ENCODE data around the gene PSME4. TPM values are rescaled to one million over a fixed set of nuclear protein-coding genes. Genes with fewer than 3 reads are reported as not detected.

The PSME4 gene
- total RNA-seq, 1 experiment from 2014 or later, result 87.4 TPM

DNA sequence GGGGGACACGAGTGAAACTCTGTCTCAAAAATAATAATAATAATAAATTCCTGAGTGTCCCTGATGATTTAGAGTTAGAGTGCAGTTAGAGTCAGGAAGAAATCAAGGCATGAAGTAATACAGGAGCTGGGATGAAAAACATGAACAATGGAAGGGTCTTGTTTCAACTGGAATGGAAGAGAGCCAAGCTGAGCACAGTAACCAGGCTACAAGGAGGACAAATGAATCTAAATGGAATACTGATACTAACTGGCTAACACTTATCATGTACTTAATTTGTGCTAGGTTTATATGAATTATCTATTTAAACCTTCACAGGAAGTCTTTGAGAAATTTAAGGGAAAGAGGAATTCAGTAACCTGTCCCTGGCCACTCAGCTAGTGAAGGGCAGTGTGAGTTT lies 38.8 kb upstream of the PSME4 start:
- Mint-ChIP-seq H3K27me3 (ENCODE audit: low read depth) (no peaks in the 10 kb centered on the region), H3K9me3 (no peaks in the 10 kb centered on the region), H3K27ac (peak overlapping the region in 1 of 3 experiments; percentile 2; a peak in 1 of 7 replicates), H3K4me1 (no peaks in the 10 kb centered on the region), H3K36me3 (ENCODE audit: insufficient read depth in 1 of 3, low read depth in 3 of 3) (peaks cover 0 to 4% (median 0%) of the 10 kb centered on the region in 3 experiments; a peak in 1 of 7 replicates), H3K4me3 (no peak overlapping the region)
- H3K4me1 ChIP-seq (ENCODE audit: insufficient read depth, low read length), result no peaks in the 10 kb centered on the region
- no peak overlapping the region for H2BK5ac ChIP-seq (ENCODE audit: insufficient read length, low read length)
- no peaks in the 10 kb centered on the region for H4K20me1 ChIP-seq (ENCODE audit: control insufficient read depth, insufficient read depth, insufficient read length)
- no peak overlapping the region for H4K8ac ChIP-seq (replicated peaks; ENCODE audit: insufficient read length, low read depth, low read length)
- H4K91ac ChIP-seq (ENCODE audit: insufficient read length, low read depth, low read length), result no peak overlapping the region
- no peak overlapping the region for H3K14ac ChIP-seq (ENCODE audit: insufficient read depth, low read length)
- no peaks in the 10 kb centered on the region for H3K9me3 ChIP-seq (ENCODE audit: control insufficient read depth, low read depth, low read length)
- H3K4me2 ChIP-seq (ENCODE audit: insufficient read depth, insufficient read length, low read length), result no peak overlapping the region
- no peak overlapping the region for H3K4ac ChIP-seq (ENCODE audit: low read depth, low read length)
- H3K9ac ChIP-seq (ENCODE audit: extremely low read depth, insufficient read length, low read length), result no peak overlapping the region
- no peak overlapping the region for H2BK20ac ChIP-seq (ENCODE audit: low read depth, low read length, poor library complexity, severe bottlenecking)
- no peak for DNase-seq
- no peak overlapping the region for H2AFZ ChIP-seq (ENCODE audit: low read length)
- no peak overlapping the region for H2BK120ac ChIP-seq (ENCODE audit: low read depth, low read length, poor library complexity, severe bottlenecking)
- no peak overlapping the region for H3K23ac ChIP-seq (ENCODE audit: insufficient read length, low read depth, low read length)
- no peak overlapping the region for H3K18ac ChIP-seq (ENCODE audit: insufficient read length, low read depth, low read length)
- WGBS (ENCODE audit: extremely low coverage, insufficient read length, low lambda C conversion rate), result no CpG with 5 or more reads among the region's 1 CpG
- no peak overlapping the region for H2BK12ac ChIP-seq (ENCODE audit: insufficient read length, low read depth, low read length)
- H3K27me3 ChIP-seq (ENCODE audit: insufficient read depth, low read length), result no peaks in the 10 kb centered on the region
- no peak overlapping the region for H3K27ac ChIP-seq (ENCODE audit: insufficient read length, low read depth, low read length)
- no peak overlapping the region for H3K56ac ChIP-seq (ENCODE audit: insufficient read length, low read depth, low read length)
- H4K5ac ChIP-seq (ENCODE audit: insufficient read length, low read depth, low read length), result no peak overlapping the region
- no peaks in the 10 kb centered on the region for H3K79me2 ChIP-seq (ENCODE audit: insufficient read depth, low read length)
- no peaks in the 10 kb centered on the region for H3K23me2 ChIP-seq (ENCODE audit: insufficient read length, low read depth, low read length, poor library complexity, severe bottlenecking)
- H2AK5ac ChIP-seq (ENCODE audit: insufficient read length, low read length), result no peak overlapping the region
- H3K79me1 ChIP-seq (ENCODE audit: insufficient read depth, low read depth, low read length, poor library complexity, severe bottlenecking), result no peaks in the 10 kb centered on the region
- H3T11ph ChIP-seq (ENCODE audit: low read length), result no peak overlapping the region
- TF ChIP-seq, protein P1, sequence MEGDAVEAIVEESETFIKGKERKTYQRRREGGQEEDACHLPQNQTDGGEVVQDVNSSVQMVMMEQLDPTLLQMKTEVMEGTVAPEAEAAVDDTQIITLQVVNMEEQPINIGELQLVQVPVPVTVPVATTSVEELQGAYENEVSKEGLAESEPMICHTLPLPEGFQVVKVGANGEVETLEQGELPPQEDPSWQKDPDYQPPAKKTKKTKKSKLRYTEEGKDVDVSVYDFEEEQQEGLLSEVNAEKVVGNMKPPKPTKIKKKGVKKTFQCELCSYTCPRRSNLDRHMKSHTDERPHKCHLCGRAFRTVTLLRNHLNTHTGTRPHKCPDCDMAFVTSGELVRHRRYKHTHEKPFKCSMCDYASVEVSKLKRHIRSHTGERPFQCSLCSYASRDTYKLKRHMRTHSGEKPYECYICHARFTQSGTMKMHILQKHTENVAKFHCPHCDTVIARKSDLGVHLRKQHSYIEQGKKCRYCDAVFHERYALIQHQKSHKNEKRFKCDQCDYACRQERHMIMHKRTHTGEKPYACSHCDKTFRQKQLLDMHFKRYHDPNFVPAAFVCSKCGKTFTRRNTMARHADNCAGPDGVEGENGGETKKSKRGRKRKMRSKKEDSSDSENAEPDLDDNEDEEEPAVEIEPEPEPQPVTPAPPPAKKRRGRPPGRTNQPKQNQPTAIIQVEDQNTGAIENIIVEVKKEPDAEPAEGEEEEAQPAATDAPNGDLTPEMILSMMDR (conservative IDR thresholded peaks at IDR 0.05), result no peak
- H2BK15ac ChIP-seq (ENCODE audit: low read depth, low read length), result no peak overlapping the region
